Measurements from ENCODE around the gene SPATA31E1.
"Not testable (repeated sequence)": the region's sequence is repeated elsewhere in the genome, so short reads cannot be mapped to it uniquely, and the experiment has no call there.

The SPATA31E1 gene

DNA sequence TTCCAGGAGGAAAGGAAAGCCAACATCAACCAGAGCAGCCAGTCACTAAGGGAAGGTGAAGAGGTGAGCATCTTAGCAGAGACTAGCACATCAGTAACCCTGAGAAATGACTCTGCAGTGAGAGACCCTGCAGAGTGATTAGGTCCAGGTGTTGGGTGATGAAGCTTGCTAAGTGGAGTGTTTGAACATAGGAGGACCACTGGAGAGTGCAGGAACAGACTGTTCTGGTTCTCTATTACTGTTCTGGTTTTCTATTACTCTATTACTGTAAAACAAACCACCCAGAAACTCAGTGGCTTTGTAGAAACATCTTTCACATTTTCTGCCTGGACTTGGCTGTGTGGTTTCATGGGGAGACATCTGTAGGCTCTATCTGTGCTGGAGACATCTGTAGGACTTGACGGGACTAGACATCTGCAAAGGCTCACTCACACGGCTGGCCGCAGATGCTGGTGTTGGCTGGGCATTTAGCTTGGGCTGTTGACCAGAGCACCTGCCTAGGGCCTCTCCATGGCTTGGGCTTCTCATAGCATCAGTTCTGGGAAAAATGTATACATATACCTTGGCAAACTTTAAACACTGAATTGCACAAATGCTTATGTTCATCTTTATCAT is 33.4 kb upstream of the SPATA31E1 start:
- Histone ChIP-seq H3K27me3 (ENCODE audit: insufficient read depth, insufficient read length) (no peaks in the 10 kb centered on the region), H3K4me1 (ENCODE audit: insufficient read depth, insufficient read length) (no peaks in the 10 kb centered on the region), H3K36me3 (ENCODE audit: insufficient read depth, insufficient read length, low read length) (no peaks in the 10 kb centered on the region), H3K9ac (ENCODE audit: insufficient read length, low read depth) (no peak overlapping the region), H3K9me3 (ENCODE audit: insufficient read depth, low read length) (no peaks in the 10 kb centered on the region), H3K4me3 (ENCODE audit: insufficient read length, low read depth) (no peak overlapping the region)
- TF ChIP-seq YY1 (IDR thresholded peaks at IDR 0.05; ENCODE audit: insufficient read depth, insufficient read length) (no peak), ZNF274 (IDR thresholded peaks at IDR 0.05; ENCODE audit: low read depth, low read length) (no peak), SUZ12 (IDR thresholded peaks at IDR 0.05; ENCODE audit: extremely low read depth, insufficient read depth, insufficient read length) (no peak)
- no peak for DNase-seq (ENCODE audit: low read depth, low spot score)

DNA sequence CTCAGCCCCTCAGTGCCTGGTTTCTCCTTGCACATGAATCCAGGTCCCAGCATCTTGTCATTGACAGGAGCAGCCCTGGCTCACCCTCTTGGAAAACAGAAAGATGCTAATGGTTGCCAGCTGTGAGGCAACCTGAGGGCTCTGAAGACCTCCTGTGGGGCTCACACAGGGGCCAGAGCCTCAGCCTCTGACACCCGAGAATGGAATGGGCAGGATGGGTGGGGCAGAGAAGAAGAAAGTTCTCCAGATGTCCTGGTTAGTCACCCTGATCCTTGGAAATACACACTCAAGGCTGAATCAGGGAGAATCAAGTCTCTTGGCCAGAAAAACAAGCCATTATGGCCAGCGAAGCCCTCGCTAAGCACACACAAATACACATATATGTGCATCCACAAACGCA is 32.3 kb upstream of the SPATA31E1 start:
- Histone ChIP-seq H3K9me3 (ENCODE audit: insufficient read depth, low read length) (no peaks in the 10 kb centered on the region), H3K4me1 (ENCODE audit: insufficient read depth, insufficient read length) (no peaks in the 10 kb centered on the region), H3K9ac (ENCODE audit: insufficient read length, low read depth) (no peak overlapping the region), H3K36me3 (ENCODE audit: insufficient read depth, insufficient read length, low read length) (no peaks in the 10 kb centered on the region), H3K27me3 (ENCODE audit: insufficient read depth, insufficient read length) (no peaks in the 10 kb centered on the region), H3K4me3 (ENCODE audit: insufficient read length, low read depth) (no peak overlapping the region)
- no peak for TF ChIP-seq SUZ12 (IDR thresholded peaks at IDR 0.05; ENCODE audit: extremely low read depth, insufficient read depth, insufficient read length)
- TF ChIP-seq ZNF274 (IDR thresholded peaks at IDR 0.05; ENCODE audit: low read depth, low read length) = no peak
- DNase-seq (ENCODE audit: low read depth, low spot score) = no peak

DNA sequence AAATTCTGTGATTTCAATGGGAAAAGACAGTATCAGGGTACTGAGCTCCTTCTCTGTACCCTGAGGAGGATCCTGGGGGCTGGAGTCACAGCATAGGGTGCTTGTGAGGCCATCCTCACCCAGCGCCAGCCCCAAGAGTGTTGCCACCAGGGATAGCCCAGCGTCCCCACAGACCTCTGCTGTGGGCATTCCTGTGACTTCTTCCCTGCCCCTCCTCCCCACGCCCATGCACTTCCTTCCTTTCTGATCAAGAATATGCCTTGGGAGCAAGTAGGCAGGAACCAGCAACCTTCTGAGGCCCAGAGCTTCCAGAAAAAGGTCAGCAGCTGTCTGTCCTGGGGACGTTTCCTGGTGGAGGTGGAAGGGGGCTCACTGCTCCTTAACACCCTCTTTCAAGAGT is 31.5 kb upstream of the SPATA31E1 start:
- not testable (repeated sequence) for H3K4me1 ChIP-seq (ENCODE audit: insufficient read depth, insufficient read length); H3K9me3 ChIP-seq (ENCODE audit: insufficient read depth, low read length); H3K36me3 ChIP-seq (ENCODE audit: insufficient read depth, insufficient read length, low read length); H3K4me3 ChIP-seq (ENCODE audit: insufficient read length, low read depth); H3K9ac ChIP-seq (ENCODE audit: insufficient read length, low read depth); H3K27me3 ChIP-seq (ENCODE audit: insufficient read depth, insufficient read length); DNase-seq (ENCODE audit: low read depth, low spot score)

DNA sequence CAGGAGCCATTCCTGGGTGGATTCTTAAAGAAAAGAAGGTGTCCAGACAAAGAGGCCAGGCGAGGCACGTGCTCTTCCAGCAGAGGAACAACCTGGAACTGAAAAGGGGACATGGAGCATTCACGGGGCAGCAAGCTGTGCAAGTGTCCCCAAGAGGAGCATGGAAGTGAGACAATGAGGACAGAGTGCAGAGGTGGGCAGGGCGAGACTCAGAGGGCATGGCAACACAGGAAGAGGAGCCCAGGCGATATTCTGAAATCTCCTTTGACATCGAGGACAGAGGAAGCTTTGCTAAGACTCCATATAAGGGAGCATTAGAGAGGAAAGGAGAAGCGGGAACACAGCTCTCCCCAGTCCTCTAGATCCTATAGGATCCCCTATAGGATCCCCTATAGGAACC is 29.4 kb upstream of the SPATA31E1 start:
- no peaks in the 10 kb centered on the region for H3K36me3 ChIP-seq (ENCODE audit: insufficient read depth, insufficient read length, low read length)
- H3K9me3 ChIP-seq (ENCODE audit: insufficient read depth, low read length) = peaks cover 14% of the 10 kb centered on the region; the same call in 1 of the 2 replicates
- H3K4me1 ChIP-seq (ENCODE audit: insufficient read depth, insufficient read length) = no peaks in the 10 kb centered on the region
- no peak overlapping the region for H3K9ac ChIP-seq (ENCODE audit: insufficient read length, low read depth)
- no peak for TF ChIP-seq YY1 (IDR thresholded peaks at IDR 0.05; ENCODE audit: insufficient read depth, insufficient read length)
- no peak overlapping the region for H3K4me3 ChIP-seq (ENCODE audit: insufficient read length, low read depth)
- DNase-seq (ENCODE audit: low read depth, low spot score) = no peak
- no peaks in the 10 kb centered on the region for H3K27me3 ChIP-seq (ENCODE audit: insufficient read depth, insufficient read length)

DNA sequence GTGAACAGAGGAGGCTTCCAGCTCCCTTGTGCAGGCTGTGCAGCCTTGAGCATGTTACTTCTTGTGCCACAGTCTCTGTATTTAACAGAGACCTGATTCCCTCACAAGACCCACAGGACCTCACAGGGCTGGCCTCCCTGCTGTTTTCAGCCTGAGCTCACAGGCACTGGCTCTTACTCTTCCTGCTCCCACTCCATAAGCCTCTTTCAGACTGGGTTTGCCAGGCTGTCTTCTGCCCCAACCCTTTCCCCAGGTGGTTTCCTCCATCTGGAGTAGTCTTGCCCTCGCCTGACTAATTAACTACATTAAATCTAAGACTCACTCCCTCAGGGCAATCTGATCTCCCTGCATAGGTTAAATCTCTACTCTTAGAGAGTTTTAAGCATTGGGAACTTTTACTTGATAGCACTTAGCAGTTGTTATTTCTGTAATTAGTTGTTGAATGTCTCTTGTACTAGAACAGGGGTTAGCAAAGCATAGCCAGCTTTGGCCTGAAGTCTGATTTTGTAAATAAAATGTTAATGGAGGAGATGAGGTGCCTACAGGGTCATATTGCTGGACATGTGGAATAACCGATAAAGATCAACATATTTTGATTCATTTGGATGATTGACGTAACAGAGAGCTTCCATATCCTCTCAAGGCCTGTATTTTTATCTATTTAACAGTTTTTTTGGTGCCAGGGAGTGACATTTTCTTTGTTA is 28.6 kb upstream of the SPATA31E1 start:
- H3K36me3 ChIP-seq (ENCODE audit: insufficient read depth, insufficient read length, low read length) = no peaks in the 10 kb centered on the region
- DNase-seq (ENCODE audit: low read depth, low spot score) = no peak
- H3K9me3 ChIP-seq (ENCODE audit: insufficient read depth, low read length) = peaks cover 15% of the 10 kb centered on the region; the same call in 1 of the 2 replicates
- no peaks in the 10 kb centered on the region for H3K4me1 ChIP-seq (ENCODE audit: insufficient read depth, insufficient read length)
- no peaks in the 10 kb centered on the region for H3K27me3 ChIP-seq (ENCODE audit: insufficient read depth, insufficient read length)
- TF ChIP-seq YY1 (IDR thresholded peaks at IDR 0.05; ENCODE audit: insufficient read depth, insufficient read length) (no peak), SUZ12 (IDR thresholded peaks at IDR 0.05; ENCODE audit: extremely low read depth, insufficient read depth, insufficient read length) (no peak), ZNF274 (IDR thresholded peaks at IDR 0.05; ENCODE audit: low read depth, low read length) (no peak)
- H3K9ac ChIP-seq (ENCODE audit: insufficient read length, low read depth) = no peak overlapping the region
- H3K4me3 ChIP-seq (ENCODE audit: insufficient read length, low read depth) = no peak overlapping the region

DNA sequence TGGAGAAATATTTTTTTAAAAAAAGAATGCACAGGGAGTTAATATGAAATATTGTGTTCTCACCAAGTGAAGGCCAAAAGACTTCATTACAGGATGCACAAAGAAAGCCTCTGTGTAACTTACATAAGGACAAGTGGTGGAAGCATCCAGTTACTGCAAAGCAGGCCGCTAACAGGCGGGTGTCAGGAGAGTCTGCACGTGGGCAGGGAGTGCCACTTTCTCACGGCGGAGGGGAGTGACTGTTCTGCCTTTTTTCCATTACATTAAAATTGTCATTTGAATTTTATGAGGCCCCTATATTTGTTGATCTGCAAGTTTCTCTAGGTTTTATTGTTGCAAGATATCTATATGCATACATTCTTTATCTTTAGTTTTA is 28.1 kb upstream of the SPATA31E1 start:
- Histone ChIP-seq H3K4me3 (ENCODE audit: insufficient read length, low read depth) (no peak overlapping the region), H3K9me3 (ENCODE audit: insufficient read depth, low read length) (peaks cover 15% of the 10 kb centered on the region; the same call in 1 of the 2 replicates), H3K36me3 (ENCODE audit: insufficient read depth, insufficient read length, low read length) (no peaks in the 10 kb centered on the region), H3K27me3 (ENCODE audit: insufficient read depth, insufficient read length) (no peaks in the 10 kb centered on the region), H3K9ac (ENCODE audit: insufficient read length, low read depth) (no peak overlapping the region), H3K4me1 (ENCODE audit: insufficient read depth, insufficient read length) (no peaks in the 10 kb centered on the region)
- DNase-seq (ENCODE audit: low read depth, low spot score) = no peak
- no peak for TF ChIP-seq SUZ12 (IDR thresholded peaks at IDR 0.05; ENCODE audit: extremely low read depth, insufficient read depth, insufficient read length)
- no peak for TF ChIP-seq ZNF274 (IDR thresholded peaks at IDR 0.05; ENCODE audit: low read depth, low read length)
- TF ChIP-seq YY1 (IDR thresholded peaks at IDR 0.05; ENCODE audit: insufficient read depth, insufficient read length) = no peak

DNA sequence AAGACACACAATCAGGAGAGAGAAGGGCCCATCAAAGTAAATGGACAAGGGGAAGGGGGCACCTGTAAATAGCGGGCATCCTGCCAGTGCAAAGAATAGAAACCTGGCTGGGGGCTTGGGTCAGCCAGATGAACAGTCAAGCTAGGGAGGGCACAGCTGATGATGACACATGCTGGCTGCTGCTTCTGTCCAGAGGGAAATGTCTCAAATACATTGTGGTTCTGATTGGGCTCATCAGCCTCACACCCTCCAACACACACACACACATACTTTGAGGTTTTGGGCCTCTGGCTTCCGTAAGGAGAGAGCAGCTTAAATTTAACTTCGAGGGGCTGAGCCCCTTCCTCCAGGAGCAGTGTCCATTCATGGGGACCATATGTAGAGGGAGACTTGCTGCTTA is 27.6 kb upstream of the SPATA31E1 start:
- Histone ChIP-seq H3K4me1 (ENCODE audit: insufficient read depth, insufficient read length) (no peaks in the 10 kb centered on the region), H3K36me3 (ENCODE audit: insufficient read depth, insufficient read length, low read length) (no peaks in the 10 kb centered on the region), H3K9ac (ENCODE audit: insufficient read length, low read depth) (no peak overlapping the region), H3K9me3 (ENCODE audit: insufficient read depth, low read length) (peaks cover 18% of the 10 kb centered on the region; the same call in 1 of the 2 replicates), H3K4me3 (ENCODE audit: insufficient read length, low read depth) (no peak overlapping the region), H3K27me3 (ENCODE audit: insufficient read depth, insufficient read length) (no peaks in the 10 kb centered on the region)
- DNase-seq (ENCODE audit: low read depth, low spot score) = no peak
- TF ChIP-seq SUZ12 (IDR thresholded peaks at IDR 0.05; ENCODE audit: extremely low read depth, insufficient read depth, insufficient read length) = no peak
- TF ChIP-seq ZNF274 (IDR thresholded peaks at IDR 0.05; ENCODE audit: low read depth, low read length) = no peak
- no peak for TF ChIP-seq YY1 (IDR thresholded peaks at IDR 0.05; ENCODE audit: insufficient read depth, insufficient read length)

Data from NT2/D1 (cell line).